ENCODE data around the gene KCNMA1.
"Not testable (repeated sequence)": the region's sequence is repeated elsewhere in the genome, so short reads cannot be mapped to it uniquely, and the experiment has no call there.

Gene KCNMA1

GRCh38 chr10:77661674-77662073 is 24.1 kb upstream of the KCNMA1 start:
- no peak for DNase-seq

- DNase-seq: no peak
These were observed 23.5 kb upstream of the KCNMA1 start for GRCh38 chr10:77661100-77661499.

- not testable (repeated sequence) for DNase-seq
These were observed 21.6 kb upstream of the KCNMA1 start for GRCh38 chr10:77659046-77659670.

- DNase-seq: no peak
These were observed 15.6 kb upstream of the KCNMA1 start for GRCh38 chr10:77653210-77653609.

GRCh38 chr10:77649333-77650331 is 12.0 kb upstream of the KCNMA1 start:
- DNase-seq: no peak

GRCh38 chr10:77648472-77648871 is 10.9 kb upstream of the KCNMA1 start:
- no peak for DNase-seq

GRCh38 chr10:77647543-77648293 is 10.1 kb upstream of the KCNMA1 start:
- no peak for DNase-seq

- DNase-seq: no peak
These were observed 7.1 kb upstream of the KCNMA1 start for GRCh38 chr10:77644557-77645243.

- peak; percentile 36 for DNase-seq
These were observed 6.3 kb upstream of the KCNMA1 start for GRCh38 chr10:77643795-77644468.

GRCh38 chr10:77641788-77642397 is 4.3 kb upstream of the KCNMA1 start:
- peak; percentile 72 for DNase-seq

- DNase-seq: no peak
These were observed 3.7 kb upstream of the KCNMA1 start for GRCh38 chr10:77641344-77641743.

GRCh38 chr10:77640167-77640566 is 2.6 kb upstream of the KCNMA1 start:
- DNase-seq: no peak

GRCh38 chr10:77639756-77640155 is 2.1 kb upstream of the KCNMA1 start:
- no peak for DNase-seq

GRCh38 chr10:77638321-77639101 is 903 bp upstream of the KCNMA1 start:
- DNase-seq: no peak

GRCh38 chr10:77636967-77637531 is 559 bp downstream of the KCNMA1 start:
- no peak for DNase-seq

- no peak for DNase-seq
These were observed 1.2 kb downstream of the KCNMA1 start for GRCh38 chr10:77636282-77636966.

GRCh38 chr10:77635402-77636227 is 2.0 kb downstream of the KCNMA1 start:
- DNase-seq: no peak

- DNase-seq: no peak
These were observed 2.7 kb downstream of the KCNMA1 start for GRCh38 chr10:77634939-77635338.

GRCh38 chr10:77633376-77633775 is 4.2 kb downstream of the KCNMA1 start:
- no peak for DNase-seq

Measured in stimulated activated CD8-positive, alpha-beta memory T cell treated with anti-CD3 and anti-CD28 coated beads, Interleukin-4, amount 100 ng/mL, for 48 hours (primary cell).